Suppressor macrophage (primary cell): ENCODE measurements around the gene TCTN1.
"Not testable (repeated sequence)": the region's sequence is repeated elsewhere in the genome, so short reads cannot be mapped to it uniquely, and the experiment has no call there.

Source experiments
- DNase-seq, 4 experiments: peaks; one replicate each; pipeline ENCODE4 v3.0.0-alpha.2; 2020 to 2022

The TCTN1 gene

DNA sequence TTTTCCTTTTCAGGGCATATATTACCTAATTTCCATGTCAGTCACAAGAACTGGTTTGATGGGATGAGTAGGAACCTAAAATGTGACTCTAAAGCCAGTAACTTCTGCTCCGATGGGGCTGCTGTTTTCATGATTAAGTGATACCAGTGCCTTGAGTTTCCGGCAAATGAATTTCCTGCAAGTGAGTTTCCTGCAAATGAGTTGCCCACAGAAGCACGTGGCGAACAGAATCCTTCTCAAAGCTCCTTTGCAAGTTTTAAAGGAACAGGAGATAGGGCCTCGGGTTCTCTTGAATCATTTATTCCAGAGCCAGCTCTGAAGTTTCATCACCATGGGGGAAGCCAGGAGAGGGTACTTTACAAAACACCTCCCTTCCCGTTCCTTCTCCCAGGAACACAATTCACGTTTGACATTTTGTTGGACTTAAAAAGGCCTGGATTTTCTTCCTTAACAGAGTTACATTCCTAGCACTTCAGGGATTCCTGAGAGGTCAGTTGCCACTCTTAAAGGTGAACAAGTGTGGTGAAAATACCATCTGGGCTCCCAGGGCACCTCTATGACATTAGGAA, 28.6 kb upstream of the TCTN1 start:
- DNase-seq, result peak; percentile 72 to 89 (median 84)

DNA sequence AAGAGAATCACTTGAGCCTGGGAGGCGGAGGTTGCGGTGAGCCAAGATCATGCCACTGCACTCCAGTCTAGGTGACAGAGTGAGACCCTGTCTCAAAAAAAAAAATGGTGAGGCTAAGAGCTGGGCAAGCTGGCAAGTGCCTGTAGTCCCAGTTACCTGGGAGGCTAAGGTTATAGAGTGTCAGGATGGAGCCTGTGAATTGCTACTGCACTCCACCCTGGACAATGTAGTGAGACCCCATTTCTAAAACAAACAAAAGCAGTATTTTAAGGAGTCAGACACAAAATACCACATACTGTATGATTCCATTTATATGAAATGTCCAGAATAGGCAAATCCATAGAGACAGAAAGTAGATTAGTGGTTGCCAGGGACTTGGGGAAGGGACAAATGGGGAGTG, 26.8 kb upstream of the TCTN1 start:
- not testable (repeated sequence) for DNase-seq

DNA sequence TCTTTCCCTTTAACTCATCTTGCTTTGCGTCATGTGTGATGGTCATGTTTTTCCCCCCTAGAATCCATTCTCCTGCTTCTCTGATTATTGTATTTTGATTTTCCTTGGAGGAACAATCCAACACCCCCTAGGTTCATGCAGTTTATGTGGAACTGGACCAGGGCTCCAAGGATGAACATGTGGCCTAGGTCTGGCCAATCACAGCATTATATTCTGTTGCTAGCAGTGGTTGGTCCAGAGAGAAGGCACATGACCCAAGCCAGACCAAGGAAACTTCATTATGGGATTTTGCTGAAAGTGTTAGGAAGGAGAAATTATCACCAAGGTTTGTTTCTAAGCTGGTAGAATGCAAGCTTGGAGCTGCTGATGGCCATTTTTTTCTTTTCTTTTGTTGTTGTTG, 23.9 kb upstream of the TCTN1 start:
- DNase-seq, result no peak

DNA sequence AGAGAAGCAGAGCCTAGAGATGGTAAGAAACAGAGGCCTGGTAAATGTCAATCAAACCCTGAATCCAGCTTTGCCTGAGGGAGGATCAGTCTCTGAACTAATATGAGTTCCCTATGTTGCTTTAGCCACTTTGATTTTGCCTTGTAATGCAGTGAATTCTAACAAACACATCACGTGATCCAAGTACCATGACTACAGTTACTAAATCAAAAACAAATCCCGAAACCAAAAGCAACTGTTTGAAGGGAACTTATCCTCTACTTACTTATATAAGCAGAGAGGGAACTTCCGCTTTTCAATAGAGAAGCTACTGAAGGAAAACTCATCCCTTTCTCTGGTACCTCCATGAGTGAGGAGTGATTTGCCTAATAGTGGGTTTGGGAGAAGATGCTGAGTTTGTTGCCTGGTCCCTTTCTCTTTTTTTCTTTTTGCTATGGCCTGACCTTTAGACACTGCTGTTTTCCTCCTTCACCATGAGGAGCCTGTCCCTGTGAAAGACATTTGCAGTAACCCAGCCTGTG, 23.1 kb upstream of the TCTN1 start:
- peak; percentile 65 to 99 (median 89) for DNase-seq

DNA sequence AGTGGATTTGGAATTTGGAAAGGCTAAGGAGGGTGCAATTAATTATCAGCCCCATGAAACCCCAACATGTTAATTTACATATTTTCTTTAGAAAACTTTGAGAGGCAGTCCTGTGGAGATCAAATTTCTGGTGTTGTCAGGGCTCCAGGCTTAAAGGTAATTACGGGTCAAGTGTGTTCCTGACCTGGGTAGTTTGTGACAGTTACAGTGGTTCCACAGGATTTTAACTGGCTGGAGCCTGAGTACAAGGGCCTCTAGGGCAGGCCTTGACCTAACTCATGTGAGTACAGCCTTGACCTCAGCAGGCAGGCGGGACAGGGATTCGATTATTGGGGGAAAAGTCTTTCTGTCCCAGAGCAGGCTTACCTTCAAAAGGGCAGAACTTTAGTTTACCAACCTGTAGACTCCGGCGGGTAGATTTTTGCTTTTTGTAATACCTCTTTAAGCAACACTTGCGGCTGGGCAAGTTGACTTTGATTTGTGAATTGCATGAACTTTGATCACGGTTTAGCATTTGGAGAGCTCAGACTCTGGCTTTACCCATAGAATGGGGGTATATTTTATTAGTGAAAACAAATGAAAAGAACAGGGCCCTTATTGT, 22.4 kb upstream of the TCTN1 start:
- DNase-seq, result no peak

DNA sequence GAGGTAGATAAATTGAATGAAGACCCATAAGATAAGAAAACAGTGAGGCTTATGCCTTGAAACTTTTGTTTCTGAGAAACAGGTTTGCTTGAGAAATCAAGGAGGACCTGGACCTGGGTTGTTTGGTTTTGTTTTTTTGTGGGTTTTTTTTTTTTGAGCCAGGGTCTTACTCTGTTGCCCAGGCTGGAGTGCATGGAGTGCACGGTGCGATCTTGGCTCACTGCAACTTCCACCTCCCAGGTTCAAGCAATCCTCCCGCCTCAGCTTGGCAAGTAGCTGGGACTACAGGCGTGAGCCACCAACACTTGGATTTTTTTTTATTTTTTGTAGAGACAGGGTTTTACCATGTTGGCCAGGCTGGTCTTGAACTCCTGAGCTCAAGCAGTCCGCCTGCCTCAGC, 21.9 kb upstream of the TCTN1 start:
- DNase-seq, result no peak

DNA sequence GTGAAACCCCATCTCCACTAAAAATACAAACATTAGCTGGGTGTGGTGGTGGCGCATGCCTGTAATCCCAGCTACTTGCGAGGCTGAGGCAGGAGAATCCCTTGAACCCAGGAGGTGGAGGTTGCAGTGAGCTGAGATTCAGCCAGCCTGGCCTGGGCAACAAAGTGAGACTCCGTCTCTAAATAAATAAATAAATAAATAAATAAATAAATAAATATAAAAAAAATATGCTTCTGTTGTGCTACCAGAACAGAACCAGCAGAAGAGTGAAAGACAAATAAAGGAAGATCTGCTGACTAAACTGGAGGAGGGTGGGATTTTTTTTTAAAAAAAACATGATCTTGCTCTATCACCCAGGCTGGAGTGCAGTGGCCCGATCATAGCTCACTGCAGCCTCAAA, 21.0 kb upstream of the TCTN1 start:
- not testable (repeated sequence) for DNase-seq

DNA sequence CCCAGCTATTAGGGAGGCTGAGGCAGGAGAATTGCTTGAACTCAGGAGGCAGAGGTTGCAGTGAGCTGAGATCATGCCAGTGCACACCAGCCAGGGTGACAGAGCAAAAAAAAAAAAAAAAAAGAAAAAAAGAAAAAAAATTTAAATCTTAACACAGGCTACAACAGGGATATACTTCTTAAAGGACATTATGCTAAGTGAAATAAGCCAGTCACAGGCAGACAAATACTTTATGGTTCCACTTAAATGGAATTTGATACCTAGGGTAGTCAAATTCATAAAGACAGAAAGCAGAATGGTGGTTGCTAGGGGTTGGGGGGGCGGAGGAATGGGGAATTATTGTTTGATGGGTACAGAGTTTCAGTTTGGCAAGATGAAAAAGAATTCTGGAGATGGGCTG, 16.0 kb upstream of the TCTN1 start:
- DNase-seq, result no peak

DNA sequence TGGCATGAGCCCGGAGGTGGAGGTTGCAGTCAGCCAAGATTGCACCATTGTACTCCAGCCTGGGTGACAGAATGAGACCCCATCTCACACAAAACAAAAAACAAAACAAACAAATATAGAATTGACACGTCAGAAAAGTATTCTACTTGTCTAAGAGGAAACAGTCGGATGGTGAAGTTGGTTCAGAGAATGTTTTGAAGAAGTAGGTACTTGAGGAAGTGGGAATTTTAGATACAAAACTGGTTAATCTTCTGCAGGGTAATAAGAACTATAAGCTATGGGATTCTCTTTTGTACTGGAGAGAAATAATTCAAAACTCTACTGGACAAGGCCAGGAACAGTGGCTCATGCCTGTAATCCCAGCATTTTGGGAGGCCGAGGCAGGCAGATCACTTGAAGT, 14.6 kb upstream of the TCTN1 start:
- peak in 3 of 4 experiments; percentile 28 to 83 (median 82) for DNase-seq

DNA sequence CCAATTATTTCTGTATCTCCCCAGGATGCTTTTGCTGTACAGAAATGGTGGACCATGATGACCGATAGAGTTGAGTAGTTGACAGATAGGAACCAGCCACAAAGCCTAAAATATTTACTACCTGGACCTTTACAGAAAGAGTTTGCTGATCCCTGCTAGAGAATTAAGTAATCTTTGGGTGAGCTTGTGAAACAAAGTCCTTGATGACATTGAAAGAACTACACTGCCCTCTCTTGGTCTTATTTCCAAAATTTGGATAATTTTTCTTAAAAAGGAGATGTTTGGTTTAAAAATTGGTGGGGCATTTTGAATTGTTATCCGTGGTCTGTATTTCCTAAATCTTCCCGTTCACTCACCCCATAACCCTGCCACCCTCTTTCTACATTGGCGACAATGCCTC, 13.7 kb upstream of the TCTN1 start:
- DNase-seq, result peak; percentile 35 to 90 (median 66)

DNA sequence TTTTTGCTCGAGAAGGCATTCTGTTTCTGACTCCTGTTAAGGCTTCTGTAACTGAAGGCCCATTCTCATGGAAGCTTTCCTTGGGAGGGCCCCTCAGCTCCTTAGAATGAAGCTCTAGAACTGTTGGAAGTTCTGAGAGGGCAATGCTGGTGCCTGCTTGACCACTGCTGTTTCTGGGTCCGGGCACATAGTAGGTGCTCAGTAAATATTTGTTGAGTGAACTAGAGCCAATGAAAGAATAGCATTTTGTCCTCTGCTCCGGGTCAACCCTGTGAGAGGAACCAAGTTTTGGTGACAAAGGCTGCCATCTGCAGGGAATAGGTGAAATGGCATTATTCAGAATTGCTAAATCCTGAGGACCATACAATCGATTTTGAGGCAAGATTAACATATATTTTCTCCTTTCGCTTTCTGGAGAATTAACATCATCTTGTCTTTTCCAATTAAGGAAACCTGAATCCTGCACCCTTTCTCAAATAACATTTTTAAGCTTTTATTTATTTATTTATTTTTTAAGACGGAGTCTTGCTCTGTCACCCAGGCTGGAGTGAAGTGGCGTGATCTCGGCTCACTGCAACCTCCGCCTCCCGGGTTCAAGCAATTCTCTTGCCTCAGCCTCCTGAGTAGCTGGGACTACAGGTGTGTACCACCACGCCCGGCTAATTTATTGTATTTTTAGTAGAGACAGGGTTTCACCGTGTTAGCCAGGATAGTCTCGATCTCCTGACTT, 11.7 kb upstream of the TCTN1 start:
- peak; percentile 55 to 84 (median 76) for DNase-seq

DNA sequence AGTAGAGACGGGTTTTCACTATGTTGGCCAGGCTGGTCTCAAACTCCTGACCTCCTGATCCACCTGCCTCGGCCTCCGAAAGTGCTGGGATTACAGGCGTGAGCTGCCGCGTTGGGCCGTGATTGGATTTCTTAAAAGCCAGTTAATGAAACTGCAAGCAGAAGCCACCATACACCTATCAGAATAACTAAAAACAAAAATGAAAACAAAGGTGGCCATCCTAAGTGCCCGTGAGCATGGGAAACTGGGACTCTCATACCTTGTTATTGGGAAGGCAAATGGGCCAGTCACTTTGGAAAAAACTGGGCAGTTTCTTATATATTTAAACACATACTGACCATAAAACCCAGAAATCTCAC, 7.7 kb upstream of the TCTN1 start:
- no peak for DNase-seq

DNA sequence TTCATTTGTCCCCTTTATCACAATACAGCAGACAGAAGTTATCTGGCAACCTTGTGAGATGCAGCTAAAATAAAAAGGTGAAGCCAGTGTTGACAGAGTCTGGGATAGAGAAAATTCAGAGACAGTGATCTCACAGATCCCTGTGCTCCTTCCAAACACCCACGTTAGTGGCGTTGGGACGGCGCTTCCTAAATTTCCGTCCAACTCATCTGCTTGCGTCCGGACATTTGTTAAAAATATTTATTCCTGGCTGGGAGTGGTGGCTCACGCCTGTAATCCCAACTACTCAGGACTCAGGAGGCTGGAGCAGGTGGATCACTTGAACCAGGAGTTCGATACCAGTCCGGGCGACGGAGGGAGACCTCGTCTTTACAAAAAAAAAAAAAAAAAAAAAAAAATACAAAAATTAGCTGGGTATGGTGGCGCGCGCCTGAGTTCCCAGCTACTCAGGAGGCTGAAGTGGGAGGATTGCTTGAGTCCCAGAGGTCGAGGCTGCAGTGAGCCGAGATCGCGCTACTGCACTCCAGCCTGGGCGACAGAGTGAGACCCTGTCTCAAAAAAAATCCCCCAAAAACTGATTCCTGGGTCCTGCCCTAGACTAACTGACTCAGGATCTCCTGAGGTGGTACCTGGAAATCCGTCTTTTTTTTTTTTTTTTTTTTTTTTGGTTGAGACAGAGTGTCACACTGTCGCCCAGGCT, 708 bp upstream of the TCTN1 start:
- no peak for DNase-seq

DNA sequence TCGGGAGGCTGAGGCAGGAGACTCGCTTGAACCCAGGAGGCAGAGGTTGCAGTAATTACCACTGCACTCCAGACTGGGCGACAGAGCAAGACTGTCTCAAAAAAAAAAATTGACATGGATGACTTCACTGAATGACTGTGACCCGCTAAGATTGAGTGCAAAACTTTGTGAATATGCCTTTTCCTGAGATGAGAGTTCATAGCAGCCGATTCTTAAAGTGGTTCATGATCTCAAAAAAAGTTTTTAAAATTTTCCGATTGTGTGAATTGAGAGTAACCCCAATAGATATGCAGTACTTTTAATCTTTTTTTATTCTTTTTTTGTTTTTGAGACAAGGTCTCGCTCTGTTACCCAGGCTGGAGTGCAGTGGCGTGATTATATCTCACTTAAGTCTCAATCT, 1.2 kb downstream of the TCTN1 start:
- no peak for DNase-seq

DNA sequence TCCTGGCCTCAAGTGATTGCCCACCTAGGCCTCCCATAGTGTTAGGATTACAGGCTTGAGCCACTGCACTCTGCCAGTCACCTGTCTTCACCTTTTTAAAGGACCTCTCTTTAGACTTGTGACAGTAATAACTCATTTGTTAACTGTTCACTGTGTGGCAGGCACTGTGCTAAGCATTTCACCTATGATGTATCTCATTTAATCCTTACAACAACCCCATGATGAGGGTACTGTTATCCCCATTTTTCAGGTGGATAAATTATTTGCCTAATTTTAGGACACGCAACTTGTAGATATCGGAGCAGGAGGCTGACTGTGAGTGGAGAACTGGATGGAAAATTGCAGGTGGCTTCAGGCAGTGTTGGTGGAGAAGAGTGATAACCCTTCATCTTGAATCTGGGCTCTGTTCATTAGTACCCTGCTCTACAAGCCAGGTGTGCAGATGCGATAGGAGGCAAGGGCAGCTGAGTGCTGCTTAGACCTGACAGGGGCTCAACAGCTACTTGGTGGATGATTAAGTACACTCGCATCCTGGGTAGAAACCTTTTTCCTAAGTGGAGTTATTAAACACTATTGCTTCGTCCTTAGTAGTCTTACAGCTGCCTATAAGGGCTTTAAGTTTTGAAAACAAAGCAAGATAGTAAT, 2.7 kb downstream of the TCTN1 start:
- DNase-seq, result no peak

DNA sequence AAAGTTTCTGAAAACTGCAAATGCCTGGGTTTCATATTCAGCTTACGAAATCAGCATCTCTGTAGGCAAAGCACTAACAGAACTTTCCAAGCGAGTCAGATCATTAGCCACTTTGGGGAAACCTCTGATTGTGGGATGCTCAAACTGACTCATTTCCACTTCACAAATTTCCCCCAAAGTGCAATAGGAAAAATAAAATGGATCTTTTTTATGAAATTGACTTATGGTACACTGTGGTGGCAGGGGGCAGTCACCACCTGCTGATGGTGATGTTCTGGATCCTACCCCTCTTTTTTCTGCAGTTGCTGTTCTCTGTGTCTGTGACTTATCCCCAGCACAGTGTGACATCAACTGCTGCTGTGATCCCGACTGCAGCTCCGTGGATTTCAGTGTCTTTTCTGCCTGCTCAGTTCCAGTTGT, 5.6 kb downstream of the TCTN1 start:
- DNase-seq, result peak in 1 of 4 experiments; percentile 16

DNA sequence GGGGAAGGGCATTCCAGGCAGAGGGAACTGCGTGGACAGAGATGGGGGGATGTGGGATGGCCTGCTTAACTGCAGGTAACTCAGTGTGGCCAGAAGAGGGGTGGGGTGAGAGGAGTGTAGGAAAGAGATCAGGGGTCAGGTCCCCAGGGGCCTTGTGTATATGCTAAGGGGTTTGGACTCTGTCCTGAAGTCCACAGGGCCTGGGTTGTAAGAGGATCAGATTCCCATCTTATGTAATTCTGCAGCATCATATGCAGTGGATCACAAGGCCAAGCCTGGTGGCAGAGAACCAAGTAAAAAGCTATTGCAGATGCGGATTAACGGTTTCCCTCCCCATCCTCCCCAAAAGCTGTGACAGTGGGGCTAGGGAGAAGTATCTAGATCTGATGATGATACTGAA, 8.7 kb downstream of the TCTN1 start:
- no peak for DNase-seq

DNA sequence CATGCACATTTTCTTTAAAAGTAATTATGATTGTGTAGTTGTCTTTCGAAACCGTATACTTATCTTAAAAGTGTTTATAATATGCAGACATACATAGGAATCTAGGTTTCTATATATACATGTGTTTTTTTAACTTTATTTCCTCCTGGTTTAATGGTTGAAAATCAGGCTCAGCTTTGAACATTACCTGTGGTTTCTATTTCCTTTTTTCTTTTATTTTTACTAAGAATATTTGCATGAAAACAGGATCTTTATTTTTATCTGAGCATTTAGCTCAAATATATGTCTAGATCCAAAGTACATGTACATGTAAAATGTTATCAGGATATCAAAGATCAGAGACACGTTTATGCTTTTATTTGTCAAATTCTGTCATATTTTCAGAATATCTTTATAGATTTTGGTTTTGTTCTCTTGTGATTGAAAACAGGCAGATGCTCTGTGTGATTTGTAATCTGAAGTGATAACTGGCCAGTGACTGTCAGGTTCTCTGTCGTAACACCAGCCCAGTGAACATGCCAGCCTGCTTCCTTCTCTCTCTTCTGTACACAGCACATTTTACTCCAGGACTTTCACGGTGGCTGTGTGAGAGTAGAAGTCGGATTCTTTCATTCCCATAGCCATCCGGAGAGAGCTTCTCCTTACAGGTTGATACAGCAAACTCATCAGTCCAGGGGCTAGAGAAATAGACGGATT, 13.7 kb downstream of the TCTN1 start:
- DNase-seq, result peak in 3 of 4 experiments; percentile 36 to 55 (median 53)

DNA sequence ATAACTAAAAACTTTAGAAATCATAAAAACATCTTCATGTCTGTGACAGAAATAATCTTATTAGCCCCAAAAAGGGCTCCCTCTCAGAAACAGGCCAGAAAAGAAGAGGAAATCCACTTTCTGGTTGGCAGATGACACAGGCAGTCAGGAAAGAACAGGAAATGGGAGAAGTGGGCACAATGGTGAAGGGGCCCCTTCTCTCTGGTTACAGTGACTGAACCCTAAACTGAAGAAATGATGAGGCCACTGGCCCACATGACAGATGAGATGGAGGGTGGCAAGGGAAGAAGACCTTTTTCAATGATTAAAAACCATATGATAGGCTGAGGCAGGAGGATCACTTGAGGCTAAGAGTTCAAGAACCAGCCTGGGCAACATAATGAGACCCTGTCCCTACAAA, 21.1 kb downstream of the TCTN1 start:
- peak; percentile 15 to 39 (median 24) for DNase-seq

DNA sequence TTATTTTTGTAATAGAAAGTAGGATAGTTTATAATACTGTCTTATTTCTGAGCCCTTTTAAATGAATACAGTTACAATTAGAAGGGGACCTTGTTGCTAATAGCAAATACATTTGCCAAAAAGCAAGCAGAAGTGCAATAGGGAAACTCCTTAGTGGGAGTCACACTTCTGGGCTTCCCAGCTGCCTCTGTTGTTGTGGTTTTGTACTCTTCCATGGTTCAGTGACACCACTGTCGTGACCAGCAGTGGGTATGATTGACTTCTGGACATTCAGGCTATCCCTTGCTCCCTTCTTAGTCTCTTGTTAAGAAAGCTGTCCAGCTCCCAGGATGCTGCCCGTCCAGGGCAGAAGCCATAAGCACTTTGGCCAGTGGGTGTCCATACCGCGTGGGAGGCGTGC, 22.6 kb downstream of the TCTN1 start:
- peak; percentile 53 to 76 (median 70) for DNase-seq

DNA sequence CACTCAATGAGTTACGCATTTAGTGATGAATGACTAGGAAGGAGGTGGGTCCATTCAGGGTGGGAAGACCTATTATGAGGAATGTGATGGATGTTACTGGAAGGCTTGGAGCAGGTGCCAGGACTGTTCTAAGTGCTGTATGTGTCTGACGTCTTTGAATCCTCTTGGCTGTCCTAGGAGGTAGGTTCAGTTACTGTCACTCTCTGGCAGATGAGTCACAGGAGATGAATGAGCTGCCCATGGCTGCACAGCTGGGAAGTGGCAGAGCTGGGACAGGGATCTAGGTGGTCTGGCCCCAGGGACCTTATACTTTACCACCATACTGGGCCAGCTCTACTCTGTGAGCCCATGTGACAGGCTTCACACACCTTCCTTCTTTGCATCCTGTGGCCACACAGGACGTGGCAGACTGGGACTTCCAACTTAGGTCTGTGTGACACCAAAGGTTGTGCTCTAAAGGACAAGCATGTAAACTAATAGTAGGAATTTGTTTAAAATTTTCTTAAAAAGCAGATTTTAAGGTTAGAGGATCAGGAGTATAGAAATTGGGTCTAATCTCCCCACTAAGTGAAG, 24.0 kb downstream of the TCTN1 start:
- no peak for DNase-seq

DNA sequence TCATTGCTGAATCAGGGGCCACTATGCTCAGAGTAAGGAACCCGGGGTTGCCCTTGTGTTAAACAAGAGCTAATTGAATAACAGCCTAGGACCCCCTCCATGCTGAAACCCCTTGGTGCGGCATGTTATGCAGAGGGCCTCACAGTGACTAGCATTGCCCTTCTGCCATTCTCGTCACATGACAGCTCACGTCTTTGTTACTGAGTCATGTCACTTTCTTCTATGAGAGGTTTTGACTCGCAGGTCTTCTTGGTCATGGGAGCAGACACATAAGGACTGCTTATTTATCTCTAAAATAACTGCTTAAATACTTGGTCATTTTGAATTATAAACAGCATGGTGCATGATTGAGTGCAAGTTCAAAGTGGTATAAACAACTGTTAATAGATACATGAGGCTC, 24.9 kb downstream of the TCTN1 start:
- peak in 2 of 4 experiments; percentile 28 to 32 for DNase-seq
